ENCODE results near the gene ZNF618.

GRCh38 chr9:113979343-113980127 is 103.4 kb downstream of the ZNF618 start:
- TF ChIP-seq EZH2 (IDR thresholded peaks at IDR 0.05; ENCODE audit: insufficient read depth, poor library complexity, severe bottlenecking): no peak
- TF ChIP-seq EZH2phosphoT487 (IDR thresholded peaks at IDR 0.05; ENCODE audit: insufficient read depth, low read depth): no peak
